Activated B cell treated with CpG ODN at 0.5 μM for 24 hours (primary cell): Measurements from ENCODE around the gene ROR1. TPM values are rescaled to one million over a fixed set of nuclear protein-coding genes. Genes with fewer than 3 reads are reported as not detected.

Experiments
- ATAC-seq: fragments of 200-7000 bp; cut with Tn5 transposase; one replicate; pipeline ENCODE4 v1.10.0; 2021; ENCODE audit warnings: low read depth, mild to moderate bottlenecking, moderate library complexity
- CTCF ChIA-PET: fragments of 350-600 bp; sonication (Branson Sonifier 250); formaldehyde crosslinking; loops from one replicate; lab custom pipeline; 2021; ENCODE audit warnings: antibody characterized with exemption; lab: Charles Lee
- POLR2A ChIA-PET: fragments of 350-600 bp; sonication (Branson Sonifier 250); formaldehyde crosslinking; loops from one replicate; lab custom pipeline; 2021; ENCODE audit warnings: antibody characterized with exemption; lab: Charles Lee
- DNase-seq: peaks from one replicate; pipeline ENCODE4 v3.0.0; 2022
- H3K27ac Mint-ChIP-seq: one replicate; pipeline ENCODE4 v1.8.0; 2020; ENCODE audit warnings: mixed read lengths
- H3K27me3 Mint-ChIP-seq: one replicate; pipeline ENCODE4 v1.8.0; 2021; ENCODE audit warnings: mixed read lengths
- H3K36me3 Mint-ChIP-seq: one replicate; pipeline ENCODE4 v1.8.0; 2021; ENCODE audit warnings: low read depth, mixed read lengths
- H3K4me1 Mint-ChIP-seq: one replicate; pipeline ENCODE4 v1.8.0; 2021; ENCODE audit warnings: mixed read lengths
- H3K4me3 Mint-ChIP-seq: one replicate; pipeline ENCODE4 v1.8.0; 2020; ENCODE audit warnings: mild to moderate bottlenecking, mixed read lengths
- H3K9me3 Mint-ChIP-seq: one replicate; pipeline ENCODE4 v1.8.0; 2020; ENCODE audit warnings: mixed read lengths
- CTCF ChIP-seq: fragments of 200-600 bp; IDR thresholded peaks from one replicate; pipeline ENCODE4 v1.8.0; 2022; ENCODE audit warnings: antibody characterized with exemption, mild to moderate bottlenecking
- intact Hi-C: fragments of 100-400 bp; cut with micrococcal nuclease; formaldehyde crosslinking; loops from one replicate; pipeline ENCODE4 v1.15.1; 2024
- total RNA-seq: library from RNA; stranded (reverse); gene quantifications from 2 replicates; pipeline ENCODE4 v1.2.3, GENCODE V29; 2022

ROR1 gene
- total RNA-seq, 1 donor from 2014 or later: 2.2 TPM

DNA sequence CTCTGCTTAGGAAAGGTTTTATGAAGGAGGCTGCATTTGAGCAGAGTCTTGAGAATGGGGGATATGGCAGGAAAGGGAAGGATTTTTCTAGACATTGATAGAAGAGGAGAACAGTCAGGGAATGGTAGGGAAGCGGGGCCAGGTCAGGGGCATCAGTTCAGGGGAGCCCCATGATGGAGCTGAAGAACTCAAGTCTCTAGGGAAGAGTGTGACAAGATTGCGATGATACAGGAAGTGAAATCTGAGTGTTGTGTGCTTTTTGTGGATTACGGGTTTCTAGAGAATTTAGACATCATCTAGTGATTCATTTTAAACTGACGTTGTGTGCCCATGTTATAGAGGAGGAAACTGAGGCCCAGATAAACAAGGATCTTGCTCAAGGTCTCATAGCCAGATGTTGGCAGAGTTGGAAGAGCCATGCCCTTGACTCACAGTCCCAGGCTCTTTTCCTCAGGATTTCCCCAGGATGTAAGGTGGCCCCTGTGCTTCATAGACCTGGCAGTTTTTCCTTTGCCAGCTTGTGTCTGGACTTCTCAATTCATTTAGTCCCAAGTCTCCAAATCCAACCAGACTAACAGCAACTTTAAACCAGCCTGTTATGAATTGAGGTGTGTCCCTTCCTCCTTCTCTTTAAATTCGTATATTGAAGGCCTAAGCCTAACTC is 130.3 kb downstream of the ROR1 start:
- TF ChIP-seq CTCF: no peak
- peaks cover 7% of the 10 kb centered on the region for H3K4me1 Mint-ChIP-seq
- ChIA-PET POLR2A (no interaction called here), CTCF (no interaction called here)
- no peaks in the 10 kb centered on the region for H3K9me3 Mint-ChIP-seq
- peaks cover 15% of the 10 kb centered on the region for H3K27me3 Mint-ChIP-seq
- no peaks in the 10 kb centered on the region for H3K36me3 Mint-ChIP-seq
- H3K27ac Mint-ChIP-seq: no peak overlapping the region
- intact Hi-C loops: no loop called here
- peak; percentile 50 for ATAC-seq
- no peak overlapping the region for H3K4me3 Mint-ChIP-seq
- no peak for DNase-seq

- intact Hi-C loops: no loop called here
- CTCF ChIA-PET: interaction anchor here (0.8 to 1.6 kb wide), 2 partner anchors 66 to 213 kb away, joined by 3 to 9 read pairs; no protein-coding TSS in a partner anchor
These were observed 131.0 kb downstream of the ROR1 start for GRCh38 chr1:63904826-63905225.

GRCh38 chr1:63906047-63906704 is 132.4 kb downstream of the ROR1 start:
- ChIA-PET POLR2A (no interaction called here), CTCF (interaction anchor here (1.5 to 1.6 kb wide), 2 partner anchors 10 to 214 kb away, joined by 4 to 9 read pairs; no protein-coding TSS in a partner anchor)
- no peaks in the 10 kb centered on the region for H3K9me3 Mint-ChIP-seq
- DNase-seq: no peak
- no peak overlapping the region for H3K4me3 Mint-ChIP-seq
- H3K27ac Mint-ChIP-seq: no peak overlapping the region
- H3K27me3 Mint-ChIP-seq: peaks cover 7% of the 10 kb centered on the region
- ATAC-seq: no peak
- no peak for TF ChIP-seq CTCF
- no peaks in the 10 kb centered on the region for H3K36me3 Mint-ChIP-seq
- intact Hi-C loops: no loop called here
- H3K4me1 Mint-ChIP-seq: peaks cover 7% of the 10 kb centered on the region

More at GRCh38 chr1:63904826-63905225, 131.0 kb downstream of the ROR1 start:
- Mint-ChIP-seq H3K36me3 (no peaks in the 10 kb centered on the region), H3K4me3 (no peak overlapping the region), H3K9me3 (no peaks in the 10 kb centered on the region), H3K27me3 (peaks cover 10% of the 10 kb centered on the region), H3K4me1 (peaks cover 7% of the 10 kb centered on the region), H3K27ac (no peak overlapping the region)
- no peak for TF ChIP-seq CTCF
- ATAC-seq (no peak), DNase-seq (no peak)
- POLR2A ChIA-PET: no interaction called here

- POLR2A ChIA-PET: no interaction called here
- CTCF ChIA-PET: interaction anchor here (1.5 kb wide), 1 partner anchor 9 kb away, joined by 4 read pairs; no protein-coding TSS in a partner anchor
- Mint-ChIP-seq H3K36me3 (no peaks in the 10 kb centered on the region), H3K27me3 (peaks cover 7% of the 10 kb centered on the region), H3K9me3 (no peaks in the 10 kb centered on the region), H3K4me3 (no peak overlapping the region), H3K27ac (no peak overlapping the region), H3K4me1 (peaks cover 7% of the 10 kb centered on the region)
- no peak for ATAC-seq
- DNase-seq: no peak
- intact Hi-C loops: no loop called here
- TF ChIP-seq CTCF: no peak
These were observed 133.2 kb downstream of the ROR1 start for GRCh38 chr1:63907051-63907450.

GRCh38 chr1:63908016-63908415 is 134.2 kb downstream of the ROR1 start:
- Mint-ChIP-seq H3K4me1 (peaks cover 7% of the 10 kb centered on the region), H3K36me3 (no peaks in the 10 kb centered on the region), H3K27ac (no peak overlapping the region), H3K27me3 (peaks cover 7% of the 10 kb centered on the region), H3K9me3 (no peaks in the 10 kb centered on the region), H3K4me3 (no peak overlapping the region)
- DNase-seq (no peak), ATAC-seq (no peak)
- ChIA-PET CTCF (interaction anchor here (1.5 to 2.0 kb wide), 2 partner anchors 8 to 216 kb away, joined by 4 to 8 read pairs; no protein-coding TSS in a partner anchor), POLR2A (interaction anchor here (0.6 kb wide), 1 partner anchor 312 kb away, joined by 4 read pairs; no protein-coding TSS in a partner anchor)
- TF ChIP-seq CTCF: no peak
- intact Hi-C loops: no loop called here
